HEK293 (cell line): Measurements from ENCODE around the gene PCLAF.

Experiments
- CTCF ChIA-PET: fragments of 350-600 bp; formaldehyde crosslinking; extraction: SDS; loops from one replicate; lab custom pipeline; 2021; ENCODE audit warnings: antibody characterized with exemption; lab: Yijun Ruan, JAX
- POLR2A ChIA-PET: fragments of 300-600 bp; formaldehyde crosslinking; extraction: SDS; loops from one replicate; lab custom pipeline; 2020; ENCODE audit warnings: antibody characterized with exemption, inconsistent platforms; lab: Yijun Ruan, JAX
- H3K27ac ChIP-seq: fragments of 200-500 bp; sonication (Bioruptor generic); 2 replicates; pipeline ENCODE4 v1.5.1; 2014; ENCODE audit warnings: low read depth, low read length, control low read depth, inconsistent platforms; ENCODE audit errors: extremely low read depth
- H3K36me3 ChIP-seq, 2 experiments: fragments of 200-500 bp in 1 of 2; sonication (Bioruptor generic) in 1 of 2; 1 replicate in 1 of 2; 2 replicates in 1 of 2; pipeline ENCODE4 v1.5.1; 2014 to 2017; ENCODE audit warnings: inconsistent platforms in 2 of 2, low read length in 2 of 2; ENCODE audit not compliant: control insufficient read depth in 2 of 2, insufficient read depth in 1 of 2
- H3K4me1 ChIP-seq: fragments of 200-500 bp; sonication (Bioruptor generic); 2 replicates; pipeline ENCODE4 v1.5.1; 2014; ENCODE audit warnings: mild to moderate bottlenecking, low read length, inconsistent platforms; ENCODE audit not compliant: control insufficient read depth, insufficient read depth
- H3K4me3 ChIP-seq: 2 replicates; pipeline ENCODE4 v1.5.1; 2011; ENCODE audit warnings: low read depth, mild to moderate bottlenecking, control low read depth, low read length, moderate library complexity
- H3K9me3 ChIP-seq: fragments of 200-500 bp; sonication (Bioruptor generic); 2 replicates; pipeline ENCODE4 v1.5.1; 2014; ENCODE audit warnings: low read depth, low read length, inconsistent platforms; ENCODE audit not compliant: control insufficient read depth, insufficient read depth
- AEBP2 ChIP-seq: fragments of 450-650 bp; formaldehyde crosslinking; IDR thresholded peaks from 2 replicates; pipeline ENCODE4 v1.5.1; 2016; ENCODE audit warnings: missing biosample characterization, missing genetic modification characterization, borderline replicate concordance
- EGR2 ChIP-seq: fragments of 450-650 bp; formaldehyde crosslinking; IDR thresholded peaks from 2 replicates; pipeline ENCODE4 v1.5.1; 2016; ENCODE audit warnings: low read depth, missing biosample characterization, missing genetic modification characterization
- INSM2 ChIP-seq: fragments of 450-650 bp; formaldehyde crosslinking; IDR thresholded peaks from 2 replicates; pipeline ENCODE4 v1.5.1; 2016; ENCODE audit warnings: missing biosample characterization, missing genetic modification characterization
- PRDM10 ChIP-seq: fragments of 450-650 bp; formaldehyde crosslinking; IDR thresholded peaks from 2 replicates; pipeline ENCODE4 v1.5.1; 2016; ENCODE audit warnings: missing biosample characterization, missing genetic modification characterization
- ZFP37 ChIP-seq: fragments of 450-650 bp; formaldehyde crosslinking; IDR thresholded peaks from 2 replicates; pipeline ENCODE4 v1.5.1; 2016; ENCODE audit warnings: missing biosample characterization, missing genetic modification characterization
- ZNF112 ChIP-seq: fragments of 450-650 bp; formaldehyde crosslinking; IDR thresholded peaks from 2 replicates; pipeline ENCODE4 v1.5.0; 2017; ENCODE audit warnings: missing biosample characterization, missing genetic modification characterization
- ZNF140 ChIP-seq: fragments of 450-650 bp; formaldehyde crosslinking; IDR thresholded peaks from 2 replicates; pipeline ENCODE4 v1.5.1; 2016; ENCODE audit warnings: missing biosample characterization, missing genetic modification characterization
- ZNF202 ChIP-seq: fragments of 450-650 bp; formaldehyde crosslinking; IDR thresholded peaks from 2 replicates; pipeline ENCODE4 v1.5.1; 2016; ENCODE audit warnings: missing biosample characterization, missing genetic modification characterization, borderline replicate concordance
- ZNF221 ChIP-seq: fragments of 450-650 bp; formaldehyde crosslinking; IDR thresholded peaks from 2 replicates; pipeline ENCODE4 v1.5.1; 2017; ENCODE audit warnings: missing biosample characterization, missing genetic modification characterization, borderline replicate concordance
- ZNF391 ChIP-seq: fragments of 450-650 bp; formaldehyde crosslinking; IDR thresholded peaks from 2 replicates; pipeline ENCODE4 v1.5.1; 2016; ENCODE audit warnings: low read depth, missing biosample characterization, missing genetic modification characterization, borderline replicate concordance
- ZNF398 ChIP-seq: fragments of 450-650 bp; formaldehyde crosslinking; IDR thresholded peaks from 2 replicates; pipeline ENCODE4 v1.5.1; 2017; ENCODE audit warnings: missing biosample characterization, missing genetic modification characterization
- ZNF585B ChIP-seq: fragments of 450-650 bp; formaldehyde crosslinking; IDR thresholded peaks from 2 replicates; pipeline ENCODE4 v1.5.1; 2016; ENCODE audit warnings: missing biosample characterization, missing genetic modification characterization
- ZNF610 ChIP-seq: fragments of 450-650 bp; formaldehyde crosslinking; IDR thresholded peaks from 2 replicates; pipeline ENCODE4 v1.5.1; 2016; ENCODE audit warnings: missing biosample characterization, missing genetic modification characterization, borderline replicate concordance
- ZNF626 ChIP-seq: fragments of 450-650 bp; sonication (Bioruptor Pico); formaldehyde crosslinking; IDR thresholded peaks from 2 replicates; pipeline ENCODE4 v1.5.1; 2018; ENCODE audit warnings: missing biosample characterization, missing genetic modification characterization, inconsistent platforms
- ZNF654 ChIP-seq: fragments of 450-650 bp; formaldehyde crosslinking; IDR thresholded peaks from 2 replicates; pipeline ENCODE4 v1.5.1; 2016; ENCODE audit warnings: low read depth, missing biosample characterization, missing genetic modification characterization
- ZNF670 ChIP-seq: fragments of 450-650 bp; formaldehyde crosslinking; IDR thresholded peaks from 2 replicates; pipeline ENCODE4 v1.5.1; 2016; ENCODE audit warnings: missing biosample characterization, missing genetic modification characterization, low read depth
- ZSCAN16 ChIP-seq: fragments of 450-650 bp; formaldehyde crosslinking; IDR thresholded peaks from 2 replicates; pipeline ENCODE4 v1.5.1; 2016; ENCODE audit warnings: missing biosample characterization, missing genetic modification characterization
- ZXDB ChIP-seq: fragments of 450-650 bp; formaldehyde crosslinking; IDR thresholded peaks from 2 replicates; pipeline ENCODE4 v1.5.1; 2016; ENCODE audit warnings: missing biosample characterization, missing genetic modification characterization

Gene PCLAF

GRCh38 chr15:64315216-64315615 is 66.0 kb downstream of the PCLAF start:
- Histone ChIP-seq H3K4me3 (no peak overlapping the region), H3K27ac (no peak overlapping the region), H3K36me3 (no peaks in the 10 kb centered on the region; a peak in 1 of 3 replicates), H3K4me1 (peaks cover 2% of the 10 kb centered on the region; the same call in 1 of the 2 replicates), H3K9me3 (no peaks in the 10 kb centered on the region)
- CTCF ChIA-PET = interaction anchor here (0.7 kb wide), 1 partner anchor 1753 kb away, joined by 4 read pairs; no protein-coding TSS in a partner anchor
- POLR2A ChIA-PET = interaction anchor here (1.0 kb wide), 1 partner anchor 10 kb away, joined by 6 read pairs; no protein-coding TSS in a partner anchor
- no peak for TF ChIP-seq ZNF391 (tag by site-specific recombination)
- no peak for TF ChIP-seq ZNF140 (tag by site-specific recombination)
- no peak for TF ChIP-seq PRDM10 (tag by site-specific recombination)
- TF ChIP-seq ZNF221 (tag by site-specific recombination) = no peak
- no peak for TF ChIP-seq ZNF585B
- TF ChIP-seq ZNF654 (tag by site-specific recombination) = no peak
- no peak for TF ChIP-seq EGR2 (tag by site-specific recombination)
- no peak for TF ChIP-seq ZNF202 (tag by site-specific recombination)
- TF ChIP-seq ZNF610 (tag by site-specific recombination) = no peak
- no peak for TF ChIP-seq ZNF626 (tag by site-specific recombination)
- no peak for TF ChIP-seq ZNF112
- TF ChIP-seq ZFP37 (tag by site-specific recombination) = no peak
- TF ChIP-seq INSM2 (tag by site-specific recombination) = no peak
- no peak for TF ChIP-seq ZSCAN16
- TF ChIP-seq ZNF398 (tag by site-specific recombination) = no peak

GRCh38 chr15:64314456-64314855 is 66.8 kb downstream of the PCLAF start:
- no peaks in the 10 kb centered on the region; a peak in 1 of 3 replicates for H3K36me3 ChIP-seq
- no peak overlapping the region for H3K4me3 ChIP-seq
- no peak overlapping the region for H3K27ac ChIP-seq
- no peak for TF ChIP-seq ZXDB
- TF ChIP-seq ZNF670 (tag by site-specific recombination) = no peak
- no peak for TF ChIP-seq AEBP2 (tag by site-specific recombination)
- CTCF ChIA-PET = no interaction called here
- H3K9me3 ChIP-seq = no peaks in the 10 kb centered on the region
- H3K4me1 ChIP-seq = peaks cover 2% of the 10 kb centered on the region; the same call in 1 of the 2 replicates
- POLR2A ChIA-PET = interaction anchor here (0.7 kb wide), 1 partner anchor 95 kb away, joined by 4 read pairs; no protein-coding TSS in a partner anchor
